Sigmoid colon (tissue), 4 donors: ENCODE results near the gene TBC1D8.

ENCODE experiments used
- POLR2AphosphoS5 ChIP-seq, 4 donors: sonication (generic); formaldehyde crosslinking; IDR thresholded peaks; one replicate each; pipeline ENCODE4 v1.6.1; 2017; ENCODE audit warnings: antibody characterized with exemption in 4 of 4
- TF ChIP-seq, protein P1 (sequence below), 4 experiments: fragments of 450-650 bp in 3 of 4; fragments of 200-600 bp in 1 of 4; IDR thresholded peaks; one replicate each; pipeline ENCODE4 v1.5.1; 2016 to 2019; ENCODE audit warnings: antibody characterized with exemption in 4 of 4, mild to moderate bottlenecking in 3 of 4, moderate library complexity in 2 of 4

DNA sequence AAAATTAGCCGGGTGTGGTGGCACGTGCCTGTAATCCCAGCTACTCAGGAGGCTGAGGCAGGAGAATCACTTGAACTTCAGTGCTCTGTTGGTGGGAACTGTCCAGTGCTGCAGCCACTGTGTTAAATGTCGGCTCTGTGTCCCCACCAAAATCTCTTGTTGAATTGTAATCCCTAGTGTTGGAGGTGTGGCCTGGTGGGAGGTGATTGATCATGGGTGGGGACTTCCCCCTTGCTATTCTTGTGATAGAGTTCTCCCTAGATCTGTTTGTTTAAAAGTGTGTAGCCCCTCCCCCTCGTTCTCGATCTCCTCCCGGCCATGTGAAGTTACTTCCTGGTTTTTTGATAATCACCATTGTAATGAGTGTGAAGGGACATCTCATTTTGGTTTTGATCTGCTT is 158.9 kb downstream of the TBC1D8 start:
- TF ChIP-seq, protein P1, sequence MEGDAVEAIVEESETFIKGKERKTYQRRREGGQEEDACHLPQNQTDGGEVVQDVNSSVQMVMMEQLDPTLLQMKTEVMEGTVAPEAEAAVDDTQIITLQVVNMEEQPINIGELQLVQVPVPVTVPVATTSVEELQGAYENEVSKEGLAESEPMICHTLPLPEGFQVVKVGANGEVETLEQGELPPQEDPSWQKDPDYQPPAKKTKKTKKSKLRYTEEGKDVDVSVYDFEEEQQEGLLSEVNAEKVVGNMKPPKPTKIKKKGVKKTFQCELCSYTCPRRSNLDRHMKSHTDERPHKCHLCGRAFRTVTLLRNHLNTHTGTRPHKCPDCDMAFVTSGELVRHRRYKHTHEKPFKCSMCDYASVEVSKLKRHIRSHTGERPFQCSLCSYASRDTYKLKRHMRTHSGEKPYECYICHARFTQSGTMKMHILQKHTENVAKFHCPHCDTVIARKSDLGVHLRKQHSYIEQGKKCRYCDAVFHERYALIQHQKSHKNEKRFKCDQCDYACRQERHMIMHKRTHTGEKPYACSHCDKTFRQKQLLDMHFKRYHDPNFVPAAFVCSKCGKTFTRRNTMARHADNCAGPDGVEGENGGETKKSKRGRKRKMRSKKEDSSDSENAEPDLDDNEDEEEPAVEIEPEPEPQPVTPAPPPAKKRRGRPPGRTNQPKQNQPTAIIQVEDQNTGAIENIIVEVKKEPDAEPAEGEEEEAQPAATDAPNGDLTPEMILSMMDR (IDR thresholded peaks at IDR 0.05) = no peak
- TF ChIP-seq POLR2AphosphoS5 (IDR thresholded peaks at IDR 0.05) = no peak
